Middle frontal gyrus (tissue), 1 donor: ENCODE data around the gene TGFB2.

Experiments used
- DNase-seq: peaks from one replicate; pipeline ENCODE4 v3.0.0-alpha.2; 2015; ENCODE audit warnings: low spot score; ENCODE audit errors: extremely low spot score

TGFB2 gene

GRCh38 chr1:218361298-218362065 lies 16.3 kb downstream of the TGFB2 start:
- no peak for DNase-seq

DNA sequence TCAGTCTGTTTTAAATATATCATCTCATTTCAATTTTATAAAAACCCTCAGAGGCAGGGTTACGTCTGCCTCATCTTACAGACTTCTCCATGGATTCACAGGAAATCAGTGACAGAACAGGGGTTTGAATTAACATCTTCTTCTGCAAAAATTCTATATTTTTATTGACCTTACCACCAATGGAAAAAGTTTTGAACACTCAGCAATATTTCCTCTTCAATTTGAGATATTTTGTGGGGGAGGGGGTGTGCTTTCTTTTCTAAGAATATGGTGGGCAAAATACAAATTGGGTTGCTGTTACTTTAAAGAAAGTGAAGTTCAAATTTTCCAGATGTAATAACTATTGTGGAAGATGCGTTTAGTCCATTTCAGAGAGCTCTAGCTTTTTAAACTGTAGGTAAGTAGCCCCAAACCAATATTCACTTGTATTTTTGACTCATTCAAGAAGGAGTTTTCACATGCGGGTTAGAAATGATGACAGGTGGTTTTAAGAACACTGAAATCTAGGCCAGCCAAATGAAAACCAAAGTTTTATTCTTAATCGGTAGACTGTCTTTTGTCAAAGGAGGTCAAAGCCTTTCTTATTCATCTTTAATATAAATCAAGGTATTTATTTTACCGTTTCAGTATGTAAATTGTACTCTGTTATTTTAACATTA lies 17.4 kb downstream of the TGFB2 start:
- DNase-seq, result no peak

- no peak for DNase-seq
Observed at GRCh38 chr1:218363141-218363540, 18.0 kb downstream of the TGFB2 start.

DNA sequence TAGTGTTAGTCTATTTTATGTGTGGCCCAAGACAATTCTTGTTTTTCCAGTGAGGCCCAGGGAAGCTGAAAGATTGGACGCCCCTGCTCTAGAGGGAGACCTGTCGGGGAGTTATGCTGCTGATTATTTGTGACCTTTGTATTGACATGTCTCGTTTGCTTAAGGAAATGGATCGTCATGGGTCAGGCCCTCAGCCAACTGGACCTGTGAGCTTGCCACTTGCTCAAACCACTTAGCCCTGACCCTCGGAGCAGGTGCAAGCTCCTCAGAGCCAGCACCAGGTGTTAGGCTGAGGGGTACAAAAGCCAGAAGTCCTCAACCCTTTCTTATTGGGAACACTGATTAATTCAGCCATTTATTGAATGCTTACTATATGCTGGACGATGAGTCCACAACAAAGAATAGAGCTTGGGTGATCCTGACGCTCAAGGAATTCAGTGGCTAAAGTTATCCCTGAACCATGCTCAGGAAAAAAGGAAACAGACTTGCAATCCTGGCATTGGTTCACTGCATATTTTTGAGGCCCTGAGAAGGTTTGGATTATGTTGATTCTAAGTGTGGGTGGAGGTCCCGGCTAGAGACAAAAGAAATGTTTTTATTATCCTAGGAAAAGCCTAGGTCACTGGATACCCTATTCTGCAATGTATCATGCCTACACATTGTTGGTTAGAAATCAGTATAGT lies 19.0 kb downstream of the TGFB2 start:
- no peak for DNase-seq

DNA sequence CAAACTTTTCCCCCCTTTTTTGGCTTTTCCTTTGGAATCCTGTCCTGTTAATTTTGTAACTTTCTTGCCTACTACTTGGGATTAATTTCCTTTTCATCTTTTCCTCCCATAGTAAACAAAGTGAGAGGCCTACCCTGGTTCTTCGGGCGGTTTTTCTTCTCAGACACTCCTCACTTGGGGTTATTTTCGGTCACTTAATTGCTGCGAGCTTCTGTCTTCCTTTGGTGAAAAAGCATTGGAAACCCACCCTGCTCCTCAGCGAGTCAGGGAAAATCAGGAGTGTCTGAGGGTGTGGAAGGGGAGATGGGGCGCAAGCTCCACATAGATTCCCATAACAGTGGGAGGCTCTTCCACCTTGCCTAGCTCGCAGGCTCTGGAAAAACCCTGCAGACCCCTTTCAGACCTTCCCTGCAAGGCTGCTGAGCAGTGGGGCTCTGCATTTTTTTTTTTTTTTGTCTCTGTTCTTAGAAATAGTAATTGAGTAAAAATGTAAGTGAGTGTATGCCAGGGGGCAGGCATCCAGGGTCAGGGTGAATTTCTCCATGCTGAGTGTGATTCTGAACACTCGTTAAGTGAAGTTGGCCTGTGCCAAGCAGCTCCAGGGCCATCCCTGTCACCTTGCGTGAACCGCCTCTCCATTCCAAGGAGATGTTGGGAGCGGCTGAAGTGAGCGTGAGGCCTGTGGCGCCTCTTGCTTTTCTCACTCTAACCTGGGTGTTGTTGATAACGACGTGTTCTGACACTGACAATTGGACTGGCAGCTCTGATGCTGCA lies 20.3 kb downstream of the TGFB2 start:
- no peak for DNase-seq

GRCh38 chr1:218366322-218367052 lies 21.4 kb downstream of the TGFB2 start:
- DNase-seq, result no peak

DNA sequence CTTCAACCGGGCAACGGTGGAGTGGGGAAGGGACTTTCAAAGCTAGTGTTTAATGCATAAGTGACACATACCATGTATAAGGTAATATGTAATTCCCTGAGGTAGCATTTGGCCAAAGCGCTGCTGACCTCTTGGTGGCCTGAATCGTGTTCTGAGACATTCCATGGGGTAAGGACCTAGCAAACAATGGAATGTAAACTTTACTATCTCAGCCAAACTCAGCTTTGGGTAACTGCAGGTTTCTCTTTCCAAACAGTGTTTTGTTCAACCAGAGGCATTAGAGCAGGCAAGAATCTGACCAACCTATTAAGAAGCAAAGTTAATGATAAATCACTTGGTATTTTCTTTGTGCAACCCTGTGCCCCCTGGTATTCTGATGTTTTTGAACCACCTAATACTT lies 22.0 kb downstream of the TGFB2 start:
- no peak for DNase-seq

GRCh38 chr1:218368686-218369085 lies 23.6 kb downstream of the TGFB2 start:
- DNase-seq, result no peak

GRCh38 chr1:218369688-218370511 lies 24.8 kb downstream of the TGFB2 start:
- DNase-seq, result no peak

DNA sequence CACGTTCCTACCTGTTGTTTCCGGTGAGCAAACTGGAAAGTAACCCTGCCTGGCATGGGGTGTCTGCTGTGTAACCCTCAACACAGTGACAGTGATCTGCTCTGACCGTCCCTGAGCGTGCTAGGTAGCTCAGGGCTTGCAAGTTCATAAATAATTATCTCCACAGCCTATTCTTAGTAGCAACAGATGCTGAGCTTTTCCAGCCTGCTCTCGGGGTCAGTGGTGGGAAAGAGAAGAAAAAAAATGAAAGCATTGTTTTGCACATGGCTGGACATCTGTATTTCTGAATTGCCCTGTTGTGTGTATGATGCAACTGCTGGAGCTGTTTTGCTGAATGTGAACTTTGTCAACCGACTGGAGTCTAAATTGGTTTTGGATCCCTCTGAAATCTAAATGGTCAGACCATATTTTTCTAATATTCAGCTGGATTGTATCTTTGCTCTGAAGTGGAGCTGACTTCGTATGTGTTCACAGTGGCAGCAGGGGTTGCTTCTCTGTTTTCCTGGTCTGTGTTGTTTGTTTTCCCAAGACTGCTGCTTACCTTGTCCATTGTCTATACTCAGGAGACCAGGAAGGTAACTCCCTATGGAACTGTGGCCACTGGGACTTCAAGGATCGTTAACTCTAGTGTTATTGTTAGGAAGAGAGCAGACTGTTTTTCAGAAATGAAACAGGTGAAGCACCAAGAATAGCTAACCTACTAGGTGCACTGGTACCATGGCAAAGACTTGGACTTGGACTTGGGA lies 27.0 kb downstream of the TGFB2 start:
- peak; percentile 37 for DNase-seq

- DNase-seq, result no peak
Observed at GRCh38 chr1:218374401-218375353, 29.5 kb downstream of the TGFB2 start.

GRCh38 chr1:218376722-218377121 lies 31.6 kb downstream of the TGFB2 start:
- DNase-seq, result no peak

GRCh38 chr1:218377143-218377660 lies 32.1 kb downstream of the TGFB2 start:
- no peak for DNase-seq

DNA sequence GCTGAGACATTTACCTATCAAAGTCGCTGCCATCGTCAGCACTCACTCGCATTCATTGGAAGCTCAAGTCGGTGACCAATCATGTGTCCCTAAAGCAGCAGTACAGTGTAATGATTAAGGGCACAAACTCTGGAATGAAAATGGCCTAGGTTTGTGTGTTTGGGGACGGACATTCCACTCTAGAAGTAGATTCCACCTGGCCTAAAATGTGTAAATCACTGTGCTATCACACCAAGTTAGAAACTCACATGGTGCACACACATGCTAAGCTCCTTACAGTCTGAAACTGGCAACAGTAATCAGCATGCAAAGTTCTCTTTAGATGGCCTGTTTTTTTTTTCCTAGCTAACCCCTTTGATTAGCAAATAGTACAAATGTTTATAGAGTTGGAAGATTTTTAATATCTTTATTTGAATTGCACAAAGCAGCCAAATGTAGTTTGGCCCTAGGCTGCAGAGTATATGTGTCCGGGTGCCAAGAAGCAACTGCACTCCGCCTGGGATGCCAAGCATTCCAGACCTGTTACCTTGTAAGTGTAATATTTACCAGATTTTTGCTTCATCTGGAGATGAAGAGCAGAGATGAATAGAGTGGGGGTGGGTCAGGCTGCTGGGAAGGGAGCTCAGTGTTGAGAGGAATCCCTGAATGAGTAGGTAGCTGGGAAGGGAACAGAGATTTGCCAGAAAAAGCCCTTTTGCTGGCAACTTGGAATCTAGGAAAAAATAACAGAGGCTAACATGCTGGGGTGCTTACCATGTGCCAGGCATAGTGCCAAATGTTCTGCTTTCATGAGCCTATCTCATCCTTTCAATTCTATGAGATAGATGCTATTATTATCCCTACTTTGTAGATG lies 35.2 kb downstream of the TGFB2 start:
- DNase-seq, result no peak

DNA sequence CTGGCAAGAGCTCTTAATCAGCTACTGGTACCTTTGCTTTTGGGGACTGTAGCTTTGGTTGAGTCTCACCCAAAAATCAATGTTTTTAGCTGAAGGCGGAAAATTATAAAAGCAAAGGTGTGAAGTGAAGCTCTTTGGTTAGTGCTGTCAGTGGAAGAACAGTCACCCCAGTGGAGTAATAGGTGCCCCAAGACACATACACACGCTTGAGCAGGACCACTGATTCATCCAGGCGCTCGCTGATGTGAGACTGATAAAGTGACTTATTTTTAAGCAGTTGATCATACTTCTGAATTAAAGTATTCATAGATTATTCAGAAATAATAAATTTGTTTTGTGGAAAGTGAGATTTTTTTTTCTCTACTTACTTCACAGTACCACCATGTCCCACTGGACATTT lies 37.1 kb downstream of the TGFB2 start:
- DNase-seq, result no peak

GRCh38 chr1:218383051-218383450 lies 37.9 kb downstream of the TGFB2 start:
- no peak for DNase-seq

- DNase-seq, result no peak
Observed at GRCh38 chr1:218383681-218384080, 38.5 kb downstream of the TGFB2 start.
